ENCODE data around the gene ATF1.

DNA sequence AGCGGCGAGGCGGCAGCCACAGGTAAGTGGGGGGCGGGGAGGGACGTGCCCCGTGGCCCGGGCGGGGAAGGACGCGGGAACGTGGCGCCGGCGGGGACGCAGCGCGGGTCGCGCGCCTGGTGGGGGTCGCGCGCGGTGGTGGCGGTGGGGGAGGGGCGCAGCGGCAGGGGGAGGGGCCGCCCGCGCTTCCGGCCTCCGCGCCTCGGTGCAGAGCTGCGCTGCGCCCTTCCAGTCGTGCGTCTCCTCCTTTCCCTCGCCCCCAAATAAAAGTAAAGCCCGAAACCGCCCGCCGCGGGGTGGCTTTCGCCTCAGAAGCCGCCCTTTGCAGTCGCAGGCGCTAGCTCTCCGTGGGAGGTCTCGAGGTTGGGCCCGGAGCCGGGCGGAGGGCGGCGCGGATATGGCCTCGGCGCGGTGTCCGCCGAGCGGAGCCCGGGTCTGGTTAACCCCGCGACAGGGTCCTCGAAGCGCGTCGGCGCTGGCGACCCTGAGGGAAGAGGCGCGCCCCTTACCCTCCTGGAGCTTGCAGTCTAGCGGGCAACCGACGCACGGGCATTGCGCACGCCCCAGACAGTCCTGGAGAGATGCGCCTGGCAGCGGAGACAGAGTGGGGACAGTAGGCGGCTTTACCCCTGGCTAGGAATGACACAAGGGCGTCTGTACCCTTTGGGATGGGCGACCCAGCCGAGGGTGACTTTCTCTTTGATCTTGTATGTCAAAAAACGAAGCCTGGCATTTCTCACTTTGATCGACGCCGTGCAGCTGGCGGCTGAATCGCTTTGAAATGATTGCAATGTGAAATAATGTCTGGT is 589 bp downstream of the ATF1 start:
- TF ChIP-seq, protein P1, sequence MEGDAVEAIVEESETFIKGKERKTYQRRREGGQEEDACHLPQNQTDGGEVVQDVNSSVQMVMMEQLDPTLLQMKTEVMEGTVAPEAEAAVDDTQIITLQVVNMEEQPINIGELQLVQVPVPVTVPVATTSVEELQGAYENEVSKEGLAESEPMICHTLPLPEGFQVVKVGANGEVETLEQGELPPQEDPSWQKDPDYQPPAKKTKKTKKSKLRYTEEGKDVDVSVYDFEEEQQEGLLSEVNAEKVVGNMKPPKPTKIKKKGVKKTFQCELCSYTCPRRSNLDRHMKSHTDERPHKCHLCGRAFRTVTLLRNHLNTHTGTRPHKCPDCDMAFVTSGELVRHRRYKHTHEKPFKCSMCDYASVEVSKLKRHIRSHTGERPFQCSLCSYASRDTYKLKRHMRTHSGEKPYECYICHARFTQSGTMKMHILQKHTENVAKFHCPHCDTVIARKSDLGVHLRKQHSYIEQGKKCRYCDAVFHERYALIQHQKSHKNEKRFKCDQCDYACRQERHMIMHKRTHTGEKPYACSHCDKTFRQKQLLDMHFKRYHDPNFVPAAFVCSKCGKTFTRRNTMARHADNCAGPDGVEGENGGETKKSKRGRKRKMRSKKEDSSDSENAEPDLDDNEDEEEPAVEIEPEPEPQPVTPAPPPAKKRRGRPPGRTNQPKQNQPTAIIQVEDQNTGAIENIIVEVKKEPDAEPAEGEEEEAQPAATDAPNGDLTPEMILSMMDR (IDR thresholded peaks at IDR 0.05): no peak
- TF ChIP-seq POLR2A (IDR thresholded peaks at IDR 0.05): peak in 1 of 2 donors; percentile 47

Data from adrenal gland (tissue), 5 donors.